HPDE6-E6E7 (cell line): ENCODE results near the gene EXOC6B.

ENCODE experiments used
- DNase-seq: peaks from one replicate; pipeline ENCODE4 v3.0.0; 2011; ENCODE audit warnings: missing footprints; ENCODE audit errors: extremely low spot score

EXOC6B gene

DNA sequence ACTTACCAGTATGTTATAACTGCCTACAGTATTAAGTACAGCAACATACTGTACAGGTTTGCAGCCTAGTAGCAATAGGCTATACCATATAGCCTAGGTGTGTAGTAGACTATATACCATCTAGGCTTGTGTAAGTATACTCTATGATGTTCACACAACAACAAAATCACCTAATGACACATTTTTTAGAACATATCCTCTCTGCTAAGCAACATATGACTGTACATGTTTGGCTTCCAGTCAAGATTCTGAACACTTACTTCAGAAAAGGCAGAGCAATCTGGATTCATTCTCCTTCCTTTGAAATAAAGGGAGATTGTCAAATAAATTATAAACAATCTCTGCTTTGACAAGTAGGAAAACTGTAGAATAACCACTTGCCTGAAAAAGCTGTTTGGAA, 81.8 kb downstream of the EXOC6B start:
- DNase-seq, result no peak

DNA sequence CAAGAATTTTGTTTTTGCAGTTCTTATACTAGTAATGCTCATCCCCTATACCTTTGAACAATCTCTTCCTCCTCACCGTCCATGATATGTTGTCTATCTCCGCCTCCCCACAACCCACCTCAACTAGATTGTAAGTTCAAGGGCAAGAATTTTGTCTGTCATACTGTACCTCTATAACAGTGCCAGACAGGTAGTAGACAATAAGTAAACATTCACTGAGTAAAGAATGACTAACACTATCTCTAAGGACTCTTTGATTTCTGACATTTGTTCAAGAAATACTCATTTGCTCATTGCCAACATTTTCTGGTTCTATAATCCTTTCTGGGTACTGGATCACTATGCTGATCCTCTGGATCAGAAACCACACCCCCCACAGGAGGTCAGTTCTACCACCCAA, 82.4 kb downstream of the EXOC6B start:
- no peak for DNase-seq

GRCh38 chr2:72738096-72738495, 87.7 kb downstream of the EXOC6B start:
- no peak for DNase-seq

- DNase-seq, result no peak
Observed at GRCh38 chr2:72734432-72734831, 91.4 kb downstream of the EXOC6B start.

GRCh38 chr2:72731116-72731515, 94.7 kb downstream of the EXOC6B start:
- DNase-seq, result no peak

DNA sequence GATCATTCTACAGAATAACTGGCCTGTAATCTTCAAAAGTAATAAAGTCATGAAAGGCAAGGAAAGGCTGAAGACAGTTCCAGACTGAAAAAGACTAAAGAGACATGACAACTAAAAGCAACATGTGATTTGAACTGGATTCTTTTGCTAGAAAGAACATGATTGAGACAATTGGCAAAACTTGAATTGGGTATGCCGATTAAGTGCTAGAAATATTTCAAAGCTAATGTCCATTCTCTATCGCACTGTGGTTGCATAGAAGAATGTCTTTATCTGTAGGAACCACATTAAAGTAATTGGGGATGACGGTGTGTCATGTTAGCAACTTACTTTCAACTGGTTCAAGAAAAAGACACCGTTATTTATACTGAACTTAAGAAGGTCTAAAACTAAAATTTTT, 98.5 kb downstream of the EXOC6B start:
- no peak for DNase-seq

DNA sequence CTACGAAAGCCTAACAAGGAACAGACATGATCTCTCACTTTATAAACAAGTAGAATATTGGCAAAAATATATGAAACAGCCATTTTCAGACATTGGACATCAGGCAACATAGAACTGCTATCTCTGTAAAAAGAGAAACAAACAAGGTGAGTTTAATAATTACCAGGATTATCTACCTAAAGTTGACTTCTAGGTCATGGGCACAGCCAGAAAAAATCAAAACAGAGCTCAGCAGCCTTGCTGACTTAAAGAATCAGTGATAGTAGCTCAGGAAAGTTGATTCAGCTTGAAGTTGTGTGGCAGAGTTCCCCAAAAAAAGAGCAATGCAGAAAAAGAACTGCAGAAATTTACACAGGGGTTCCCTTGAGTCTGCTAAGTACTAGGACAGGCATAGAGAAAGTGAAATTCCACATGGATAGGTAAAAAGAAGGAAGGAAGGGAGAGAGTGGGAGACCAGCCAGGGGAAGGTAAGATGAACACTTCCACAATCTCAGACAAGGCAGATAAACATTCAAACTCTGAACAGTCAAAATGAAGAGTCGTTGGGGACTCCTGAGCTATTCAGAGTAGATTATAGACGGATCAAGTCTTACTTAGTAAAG, 102.0 kb downstream of the EXOC6B start:
- DNase-seq, result no peak

- no peak for DNase-seq
Observed at GRCh38 chr2:72722492-72723070, 103.3 kb downstream of the EXOC6B start.

- DNase-seq, result peak; percentile 2
Observed at GRCh38 chr2:72719416-72719815, 106.4 kb downstream of the EXOC6B start.

GRCh38 chr2:72718876-72719275, 107.0 kb downstream of the EXOC6B start:
- DNase-seq, result no peak

GRCh38 chr2:72716601-72717000, 109.2 kb downstream of the EXOC6B start:
- DNase-seq, result no peak

GRCh38 chr2:72713857-72714256, 112.0 kb downstream of the EXOC6B start:
- no peak for DNase-seq

DNA sequence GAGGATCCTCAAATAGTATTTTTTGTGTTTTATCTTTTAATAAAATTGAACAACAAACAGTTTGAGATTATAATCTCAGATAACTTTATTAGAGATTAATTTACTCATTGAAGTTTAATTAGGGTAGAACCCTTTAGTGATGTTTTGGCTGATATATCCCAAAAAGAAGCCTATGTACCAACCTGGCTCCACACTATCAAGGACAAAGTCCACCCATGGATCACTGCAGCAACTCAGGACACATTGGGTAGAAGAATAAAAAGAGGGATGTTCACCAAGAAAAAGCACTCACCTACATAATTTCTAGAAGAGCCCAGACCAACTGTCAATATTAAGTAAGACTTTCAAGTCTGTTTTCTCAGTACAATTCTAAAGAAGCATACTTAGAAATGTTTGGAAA, 112.9 kb downstream of the EXOC6B start:
- no peak for DNase-seq

GRCh38 chr2:72712304-72712703, 113.5 kb downstream of the EXOC6B start:
- no peak for DNase-seq

GRCh38 chr2:72710418-72711152, 115.2 kb downstream of the EXOC6B start:
- DNase-seq, result no peak

DNA sequence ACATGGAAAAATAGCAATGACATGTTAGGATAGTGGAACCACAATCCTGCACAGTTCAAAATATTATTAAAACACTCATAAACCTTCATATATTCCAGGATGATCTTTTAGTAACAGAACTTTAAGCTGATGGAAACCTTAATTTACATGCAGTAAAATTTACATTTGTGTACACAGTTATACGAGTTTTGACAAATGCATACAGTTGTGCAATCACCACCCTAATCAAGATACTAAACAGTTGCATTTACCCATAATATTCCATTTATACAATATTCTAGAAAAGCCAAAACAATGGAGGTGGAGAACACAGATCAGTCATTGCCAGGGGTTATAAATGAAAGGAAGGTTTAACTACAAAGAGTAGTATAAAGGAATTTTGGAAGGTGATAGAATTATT, 117.6 kb downstream of the EXOC6B start:
- DNase-seq, result no peak

GRCh38 chr2:72698300-72698699, 127.5 kb downstream of the EXOC6B start:
- no peak for DNase-seq

- no peak for DNase-seq
Observed at GRCh38 chr2:72696559-72696958, 129.3 kb downstream of the EXOC6B start.

DNA sequence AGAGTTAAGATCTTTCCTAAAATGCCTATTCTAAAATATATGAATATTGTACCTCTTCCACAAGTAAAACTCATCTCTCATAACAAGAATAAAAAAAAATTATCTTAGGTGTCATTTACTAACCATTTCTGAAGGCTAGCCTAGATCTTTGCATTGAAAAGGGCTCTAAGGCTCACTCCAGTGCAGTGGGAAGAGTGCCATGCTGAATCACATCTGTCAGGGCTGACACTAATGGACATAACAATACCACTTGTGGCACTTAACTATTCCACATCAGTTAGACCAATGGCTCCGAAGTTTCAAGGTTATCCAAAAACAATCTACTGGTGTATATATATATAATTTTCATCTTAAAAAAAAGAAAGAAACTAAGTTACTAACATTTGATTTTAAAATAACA, 130.2 kb downstream of the EXOC6B start:
- DNase-seq, result no peak

- no peak for DNase-seq
Observed at GRCh38 chr2:72694715-72695496, 130.9 kb downstream of the EXOC6B start.

DNA sequence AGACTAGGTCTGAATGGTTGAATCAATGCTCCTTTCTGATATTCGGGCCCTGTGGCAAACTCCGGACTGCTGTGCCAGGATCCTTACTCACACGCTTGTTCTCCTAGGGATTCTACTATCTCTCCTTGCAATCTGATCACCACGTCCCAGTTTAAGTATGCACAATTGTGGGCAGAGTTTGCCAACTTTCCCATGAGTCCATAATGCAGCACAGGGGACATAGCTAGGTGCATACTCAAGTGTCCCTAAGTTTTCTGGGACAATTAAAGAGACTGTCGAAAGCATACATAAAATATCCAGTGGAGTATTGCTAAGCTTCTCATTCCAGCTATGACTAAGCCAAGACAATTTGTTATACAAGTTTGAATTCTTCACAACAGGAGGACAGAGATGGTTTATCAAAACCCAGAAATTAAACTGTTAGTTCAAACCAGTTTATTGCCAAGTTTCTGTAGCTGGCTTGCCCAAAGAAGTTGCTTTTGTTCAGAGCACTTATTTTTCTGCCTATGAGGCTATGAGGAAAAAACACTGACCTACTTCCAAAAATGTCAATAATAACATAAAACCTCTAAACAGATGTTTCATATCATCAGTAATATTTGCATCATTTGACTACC, 136.1 kb downstream of the EXOC6B start:
- DNase-seq, result no peak

DNA sequence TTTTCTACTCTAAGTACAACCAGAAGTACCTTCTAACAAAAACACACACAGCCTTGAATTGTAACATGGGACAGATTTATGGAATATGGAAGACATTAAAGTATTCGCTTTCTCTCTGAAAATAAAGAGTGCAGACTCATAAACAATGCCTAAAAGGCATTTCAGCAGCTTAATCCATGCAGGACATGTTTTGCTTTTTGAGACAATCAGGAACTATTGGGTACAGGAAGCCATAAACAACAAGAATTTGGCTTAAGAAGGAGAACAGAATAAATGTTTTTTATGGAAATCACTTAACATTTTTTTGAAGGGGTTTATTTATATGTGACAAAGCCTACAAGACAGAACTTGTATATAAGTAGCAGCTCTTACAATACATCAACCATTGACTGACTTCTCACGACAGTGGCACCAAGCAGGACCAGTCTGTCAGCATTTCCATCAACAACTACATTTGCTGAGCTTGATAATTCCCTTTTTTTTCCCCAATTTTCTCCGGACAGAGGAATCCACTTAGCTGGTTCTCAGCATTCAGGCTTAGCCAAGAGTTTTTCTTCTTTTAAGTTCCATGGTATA, 140.1 kb downstream of the EXOC6B start:
- DNase-seq, result no peak
